KMS-11 (cell line): ENCODE data around the gene SLC25A34.

ENCODE experiments used
- H2AFZ ChIP-seq: fragments of 200-600 bp; sonication (generic); 2 replicates; pipeline ENCODE4 v1.6.1; 2016; ENCODE audit warnings: antibody characterized with exemption, mixed run types, low read depth
- H3K27ac ChIP-seq: fragments of 200-600 bp; sonication (generic); 2 replicates; pipeline ENCODE4 v1.6.1; 2016; ENCODE audit warnings: mild to moderate bottlenecking, mixed run types
- H3K27me3 ChIP-seq: fragments of 200-600 bp; sonication (generic); 2 replicates; pipeline ENCODE4 v1.6.1; 2017; ENCODE audit warnings: mild to moderate bottlenecking, low read depth, mixed run types, moderate library complexity; ENCODE audit not compliant: insufficient read depth
- H3K36me3 ChIP-seq: fragments of 200-600 bp; sonication (generic); 2 replicates; pipeline ENCODE4 v1.6.1; 2017; ENCODE audit warnings: mild to moderate bottlenecking, mixed run types; ENCODE audit not compliant: insufficient read depth
- H3K4me1 ChIP-seq: fragments of 200-600 bp; sonication (generic); 2 replicates; pipeline ENCODE4 v1.6.1; 2016; ENCODE audit warnings: mild to moderate bottlenecking, low read depth, mixed run types; ENCODE audit not compliant: poor library complexity, severe bottlenecking
- H3K4me2 ChIP-seq: fragments of 200-600 bp; sonication (generic); 2 replicates; pipeline ENCODE4 v1.7.0; 2016; ENCODE audit warnings: mild to moderate bottlenecking, mixed run types
- H3K4me3 ChIP-seq: fragments of 200-600 bp; sonication (generic); IDR thresholded peaks from 2 replicates; pipeline ENCODE4 v1.6.1; 2017; ENCODE audit warnings: low read depth, low read length, mixed read lengths; ENCODE audit not compliant: insufficient read depth
- H3K79me2 ChIP-seq: fragments of 200-600 bp; sonication (generic); 2 replicates; pipeline ENCODE4 v1.6.1; 2016; ENCODE audit warnings: low read depth, mixed run types; ENCODE audit not compliant: insufficient read depth
- H3K9ac ChIP-seq: fragments of 200-600 bp; sonication (generic); 2 replicates; pipeline ENCODE4 v1.6.1; 2016; ENCODE audit warnings: mild to moderate bottlenecking, mixed run types
- H4K20me1 ChIP-seq: fragments of 200-600 bp; sonication (generic); 2 replicates; pipeline ENCODE4 v1.6.1; 2016; ENCODE audit warnings: mild to moderate bottlenecking, mixed run types; ENCODE audit not compliant: insufficient read depth
- TF ChIP-seq, protein P1 (sequence below): fragments of 200-600 bp; sonication (generic); conservative IDR thresholded peaks from 2 replicates; pipeline ENCODE4 v1.6.1; 2017; ENCODE audit warnings: low read depth, mild to moderate bottlenecking, antibody characterized with exemption, low read length, moderate library complexity, mixed read lengths

The SLC25A34 gene

DNA sequence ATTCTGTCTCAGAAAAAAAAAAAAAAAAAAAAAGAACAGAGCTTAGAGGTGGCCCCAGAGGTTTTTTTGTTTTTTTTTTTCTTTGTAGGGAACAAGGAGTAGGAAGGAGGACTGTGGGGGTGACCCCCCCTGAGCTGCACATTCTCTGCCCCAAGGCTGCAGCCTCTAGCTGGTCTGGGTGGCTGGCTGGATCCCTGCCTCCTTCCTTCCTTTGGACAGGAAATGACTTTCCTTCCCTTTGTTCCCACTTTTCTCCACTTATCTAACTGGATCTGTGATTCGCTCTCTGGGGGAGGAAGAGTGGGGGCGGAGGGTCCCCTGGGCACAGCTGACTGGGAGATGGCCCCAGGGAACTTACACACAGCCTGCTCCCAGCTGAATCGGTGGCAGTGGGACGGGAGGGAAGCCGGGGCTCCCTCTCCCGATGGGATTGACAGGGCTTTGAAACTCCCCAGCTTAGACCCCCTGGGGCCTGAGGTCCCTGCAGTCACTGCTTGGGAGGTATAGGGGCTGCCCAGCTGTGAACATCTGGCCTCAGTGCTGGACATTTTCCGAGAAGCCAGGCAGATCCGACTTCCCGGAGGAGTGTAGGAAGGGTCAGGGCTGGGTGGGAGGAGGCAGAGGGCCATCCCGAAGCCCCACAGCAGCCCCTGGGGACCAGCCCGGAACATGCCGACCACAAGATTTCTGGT, 24.6 kb downstream of the SLC25A34 start:
- peaks cover 33% of the 10 kb centered on the region for H3K27me3 ChIP-seq
- H3K79me2 ChIP-seq, result no peaks in the 10 kb centered on the region
- no peak overlapping the region for H3K27ac ChIP-seq
- no peak overlapping the region for H3K9ac ChIP-seq
- H3K4me2 ChIP-seq, result no peak overlapping the region
- H4K20me1 ChIP-seq, result no peaks in the 10 kb centered on the region
- H3K36me3 ChIP-seq, result no peaks in the 10 kb centered on the region
- H3K4me3 ChIP-seq, result no peak overlapping the region
- no peak overlapping the region for H2AFZ ChIP-seq
- no peaks in the 10 kb centered on the region for H3K4me1 ChIP-seq
- TF ChIP-seq, protein P1, sequence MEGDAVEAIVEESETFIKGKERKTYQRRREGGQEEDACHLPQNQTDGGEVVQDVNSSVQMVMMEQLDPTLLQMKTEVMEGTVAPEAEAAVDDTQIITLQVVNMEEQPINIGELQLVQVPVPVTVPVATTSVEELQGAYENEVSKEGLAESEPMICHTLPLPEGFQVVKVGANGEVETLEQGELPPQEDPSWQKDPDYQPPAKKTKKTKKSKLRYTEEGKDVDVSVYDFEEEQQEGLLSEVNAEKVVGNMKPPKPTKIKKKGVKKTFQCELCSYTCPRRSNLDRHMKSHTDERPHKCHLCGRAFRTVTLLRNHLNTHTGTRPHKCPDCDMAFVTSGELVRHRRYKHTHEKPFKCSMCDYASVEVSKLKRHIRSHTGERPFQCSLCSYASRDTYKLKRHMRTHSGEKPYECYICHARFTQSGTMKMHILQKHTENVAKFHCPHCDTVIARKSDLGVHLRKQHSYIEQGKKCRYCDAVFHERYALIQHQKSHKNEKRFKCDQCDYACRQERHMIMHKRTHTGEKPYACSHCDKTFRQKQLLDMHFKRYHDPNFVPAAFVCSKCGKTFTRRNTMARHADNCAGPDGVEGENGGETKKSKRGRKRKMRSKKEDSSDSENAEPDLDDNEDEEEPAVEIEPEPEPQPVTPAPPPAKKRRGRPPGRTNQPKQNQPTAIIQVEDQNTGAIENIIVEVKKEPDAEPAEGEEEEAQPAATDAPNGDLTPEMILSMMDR, result no peak

DNA sequence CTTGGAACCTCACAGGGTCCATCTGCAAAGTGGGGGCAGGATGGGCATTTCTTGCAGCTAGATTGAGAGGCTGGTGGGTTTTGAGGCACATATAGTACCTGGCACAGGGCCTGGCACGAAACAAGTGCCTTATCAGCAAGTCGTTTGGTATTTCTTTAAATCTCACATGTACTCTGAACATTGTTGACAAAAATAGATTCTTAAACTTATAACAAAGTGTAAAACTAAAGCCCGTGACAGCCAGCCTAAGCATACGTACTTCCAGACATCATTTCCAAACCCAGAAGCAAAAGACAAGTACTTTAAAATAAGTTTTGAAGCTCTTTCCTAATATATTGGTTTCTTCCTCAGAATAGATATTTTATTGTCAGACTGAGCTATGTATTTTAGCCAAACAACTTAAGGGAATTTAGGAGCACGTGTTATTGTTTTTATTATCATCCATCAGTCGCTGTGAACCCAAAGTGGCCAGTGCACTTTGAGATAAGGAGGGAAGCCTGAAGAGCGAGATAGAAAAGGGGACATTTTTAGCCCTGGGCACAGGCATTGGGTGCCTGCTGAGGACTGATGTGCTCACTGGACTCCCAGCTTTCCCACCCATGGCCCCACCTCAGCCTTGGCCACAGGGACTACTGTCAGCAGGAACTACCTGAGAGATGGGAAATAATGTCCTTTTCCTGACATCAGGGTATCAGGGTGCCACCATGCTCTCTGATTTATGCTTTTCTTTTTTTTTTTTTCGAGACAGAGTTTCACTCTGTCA, 25.5 kb downstream of the SLC25A34 start:
- H3K36me3 ChIP-seq, result no peaks in the 10 kb centered on the region
- no peak overlapping the region for H3K27ac ChIP-seq
- H3K79me2 ChIP-seq, result no peaks in the 10 kb centered on the region
- H3K27me3 ChIP-seq, result peaks cover 33% of the 10 kb centered on the region
- no peak overlapping the region for H3K9ac ChIP-seq
- H2AFZ ChIP-seq, result no peak overlapping the region
- no peak overlapping the region for H3K4me3 ChIP-seq
- H4K20me1 ChIP-seq, result no peaks in the 10 kb centered on the region
- H3K4me2 ChIP-seq, result no peak overlapping the region
- TF ChIP-seq, protein P1, result no peak
- no peaks in the 10 kb centered on the region for H3K4me1 ChIP-seq

DNA sequence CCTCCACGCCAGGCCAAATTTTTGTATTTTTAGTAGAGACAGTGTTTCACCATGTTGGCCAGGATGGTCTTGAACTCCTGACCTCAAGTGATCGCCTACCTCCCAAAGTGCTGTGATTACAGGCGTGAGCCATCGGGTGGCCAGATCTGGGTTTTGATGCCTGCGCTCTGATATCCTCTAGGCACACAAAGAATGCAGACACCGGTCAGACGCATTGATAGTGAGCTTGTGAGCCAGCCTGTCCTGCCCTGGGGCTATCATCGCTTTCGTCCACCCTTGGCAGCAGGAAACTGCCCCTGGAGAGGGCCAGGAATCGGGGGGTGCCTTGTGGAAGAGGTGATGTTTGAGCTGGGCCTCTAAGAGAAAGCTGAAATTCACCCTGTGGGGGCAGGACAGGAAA, 26.5 kb downstream of the SLC25A34 start:
- Histone ChIP-seq H4K20me1 (no peaks in the 10 kb centered on the region), H3K27ac (no peak overlapping the region), H3K9ac (no peak overlapping the region), H3K27me3 (peaks cover 23% of the 10 kb centered on the region), H3K79me2 (no peaks in the 10 kb centered on the region), H3K4me1 (no peaks in the 10 kb centered on the region), H2AFZ (no peak overlapping the region), H3K4me2 (no peak overlapping the region), H3K4me3 (no peak overlapping the region), H3K36me3 (no peaks in the 10 kb centered on the region)
- TF ChIP-seq, protein P1, result no peak

DNA sequence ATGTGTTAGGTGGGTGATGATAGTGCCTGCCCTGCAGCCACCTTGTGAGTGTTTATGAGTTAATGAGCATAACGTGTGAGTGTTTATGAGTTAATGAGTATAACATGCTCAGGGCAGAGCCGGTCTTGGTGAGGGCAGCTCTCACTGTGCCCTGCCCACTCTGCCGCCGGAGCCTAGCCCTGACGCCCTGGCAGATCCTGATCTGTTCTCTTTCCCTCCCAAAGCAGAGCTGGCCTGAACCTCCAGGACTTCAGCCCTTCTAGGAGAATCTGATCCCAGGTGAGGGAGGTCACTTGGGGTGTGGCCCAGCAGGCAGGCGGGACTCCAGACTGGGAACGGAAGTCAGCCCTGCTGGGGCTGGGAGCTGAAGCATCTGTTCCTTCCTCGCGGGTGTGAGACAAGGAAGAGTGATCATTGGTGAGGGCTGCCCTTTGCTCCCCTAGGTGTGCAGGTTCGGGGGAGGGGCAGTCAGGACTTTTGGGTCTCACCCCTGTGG, 28.3 kb downstream of the SLC25A34 start:
- Histone ChIP-seq H3K9ac (no peak overlapping the region), H3K79me2 (no peaks in the 10 kb centered on the region), H3K27me3 (peaks cover 11% of the 10 kb centered on the region; the same call in 1 of the 2 replicates), H2AFZ (no peak overlapping the region), H3K4me1 (no peaks in the 10 kb centered on the region), H3K27ac (no peak overlapping the region), H3K4me2 (no peak overlapping the region), H4K20me1 (no peaks in the 10 kb centered on the region), H3K36me3 (no peaks in the 10 kb centered on the region), H3K4me3 (no peak overlapping the region)
- TF ChIP-seq, protein P1, result no peak
